Glomerular visceral epithelial cell (primary cell): ENCODE measurements around the gene ANKIB1.
"Not testable (repeated sequence)": the region's sequence is repeated elsewhere in the genome, so short reads cannot be mapped to it uniquely, and the experiment has no call there.

Experiments
- DNase-seq: peaks from one replicate; pipeline ENCODE4 v3.0.0-alpha.2; 2016; ENCODE audit errors: extremely low spot score

ANKIB1 gene, protein sequence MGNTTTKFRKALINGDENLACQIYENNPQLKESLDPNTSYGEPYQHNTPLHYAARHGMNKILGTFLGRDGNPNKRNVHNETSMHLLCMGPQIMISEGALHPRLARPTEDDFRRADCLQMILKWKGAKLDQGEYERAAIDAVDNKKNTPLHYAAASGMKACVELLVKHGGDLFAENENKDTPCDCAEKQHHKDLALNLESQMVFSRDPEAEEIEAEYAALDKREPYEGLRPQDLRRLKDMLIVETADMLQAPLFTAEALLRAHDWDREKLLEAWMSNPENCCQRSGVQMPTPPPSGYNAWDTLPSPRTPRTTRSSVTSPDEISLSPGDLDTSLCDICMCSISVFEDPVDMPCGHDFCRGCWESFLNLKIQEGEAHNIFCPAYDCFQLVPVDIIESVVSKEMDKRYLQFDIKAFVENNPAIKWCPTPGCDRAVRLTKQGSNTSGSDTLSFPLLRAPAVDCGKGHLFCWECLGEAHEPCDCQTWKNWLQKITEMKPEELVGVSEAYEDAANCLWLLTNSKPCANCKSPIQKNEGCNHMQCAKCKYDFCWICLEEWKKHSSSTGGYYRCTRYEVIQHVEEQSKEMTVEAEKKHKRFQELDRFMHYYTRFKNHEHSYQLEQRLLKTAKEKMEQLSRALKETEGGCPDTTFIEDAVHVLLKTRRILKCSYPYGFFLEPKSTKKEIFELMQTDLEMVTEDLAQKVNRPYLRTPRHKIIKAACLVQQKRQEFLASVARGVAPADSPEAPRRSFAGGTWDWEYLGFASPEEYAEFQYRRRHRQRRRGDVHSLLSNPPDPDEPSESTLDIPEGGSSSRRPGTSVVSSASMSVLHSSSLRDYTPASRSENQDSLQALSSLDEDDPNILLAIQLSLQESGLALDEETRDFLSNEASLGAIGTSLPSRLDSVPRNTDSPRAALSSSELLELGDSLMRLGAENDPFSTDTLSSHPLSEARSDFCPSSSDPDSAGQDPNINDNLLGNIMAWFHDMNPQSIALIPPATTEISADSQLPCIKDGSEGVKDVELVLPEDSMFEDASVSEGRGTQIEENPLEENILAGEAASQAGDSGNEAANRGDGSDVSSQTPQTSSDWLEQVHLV

DNA sequence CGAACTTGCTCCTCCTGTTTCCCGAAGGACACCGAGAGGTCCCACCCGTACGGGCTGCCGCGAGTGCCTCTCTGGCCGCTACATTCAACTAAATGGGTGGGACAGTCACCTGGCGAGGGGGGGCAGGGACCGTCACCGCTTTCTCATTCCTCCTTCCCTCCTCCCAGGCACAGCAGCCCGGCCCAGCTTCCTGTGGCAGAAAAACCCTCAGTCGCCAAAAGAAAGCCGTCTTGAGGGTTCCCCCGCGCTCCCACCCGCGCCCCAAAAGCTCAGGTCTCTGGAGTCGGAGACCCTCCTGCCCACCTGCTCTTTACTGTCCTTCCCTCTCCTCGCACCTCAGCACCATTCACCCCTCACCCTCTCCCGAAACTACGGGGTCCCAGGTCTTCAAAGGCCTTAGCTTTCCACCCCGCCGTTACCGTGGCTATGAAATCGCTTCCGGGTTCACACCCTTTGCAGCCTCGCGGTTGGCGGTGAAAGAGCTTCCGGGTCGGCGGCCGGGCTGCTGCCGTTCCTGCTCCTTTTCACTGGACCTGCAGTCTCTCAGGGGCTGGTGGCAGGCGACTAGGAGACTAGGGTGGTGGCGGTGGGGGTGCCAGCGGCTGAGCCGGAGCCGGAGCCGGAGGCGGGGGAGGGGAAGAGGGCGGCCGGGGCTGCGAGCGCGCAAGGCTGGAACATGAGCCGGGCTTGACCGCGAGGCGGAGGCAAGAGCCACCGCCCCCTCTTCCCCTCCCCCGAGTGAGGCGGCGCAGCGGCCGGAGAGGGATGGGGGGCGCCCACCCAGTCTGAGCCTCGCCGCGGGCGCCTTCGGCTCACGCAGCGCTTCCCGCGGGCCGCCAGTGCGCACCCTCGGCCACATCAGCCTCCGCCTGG is at the start of gene ANKIB1, which contains the start of gene KRIT1:
TSS of gene ANKIB1 (plus strand) at position 488 of the 873 bp plus-strand sequence. CDS start 49,005 bp downstream, outside the sequence.
TSS of gene KRIT1 (minus strand) at position 428 of the 873 bp plus-strand sequence. CDS start 3,779 bp downstream, outside the sequence.
- DNase-seq: peak; percentile 76

DNA sequence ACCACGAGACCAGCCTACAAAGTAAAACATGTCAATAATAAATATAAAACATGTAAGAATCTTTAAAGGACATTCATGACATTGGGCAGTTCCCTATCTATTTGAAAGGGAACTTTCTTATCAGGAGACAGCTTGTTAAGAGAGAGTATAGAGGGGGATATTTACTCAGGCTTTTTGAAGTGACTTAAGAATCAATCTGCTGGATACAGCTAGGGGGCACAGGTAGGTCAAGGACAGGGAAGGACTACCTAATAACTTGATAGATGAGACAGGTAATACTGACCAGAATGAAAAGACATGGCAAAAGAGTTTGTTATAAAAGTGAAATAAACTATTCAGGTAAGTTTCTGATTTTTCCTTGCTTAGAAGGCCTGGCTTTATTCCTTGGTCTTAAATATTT is 45.0 kb upstream of the ANKIB1 start:
- no peak for DNase-seq

DNA sequence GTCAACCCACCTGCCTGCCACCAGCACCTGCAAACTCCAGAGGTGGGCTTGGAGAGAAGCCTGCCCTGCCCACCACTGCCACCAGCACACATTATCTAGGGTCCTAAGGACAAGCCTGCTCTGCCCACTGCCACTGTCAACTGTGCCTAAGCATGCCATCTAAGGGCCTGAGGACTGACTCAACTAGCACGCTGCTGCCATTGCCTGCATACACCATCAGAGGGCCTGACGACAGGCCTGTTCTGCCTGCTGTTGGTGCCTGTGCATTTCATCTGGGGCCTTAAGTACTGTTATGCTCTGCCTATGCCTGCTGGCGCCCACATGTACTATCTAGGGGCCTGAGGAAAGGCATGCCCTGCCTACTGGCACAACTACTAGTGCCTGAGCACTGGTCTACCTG is 39.8 kb upstream of the ANKIB1 start:
- DNase-seq: no peak

DNA sequence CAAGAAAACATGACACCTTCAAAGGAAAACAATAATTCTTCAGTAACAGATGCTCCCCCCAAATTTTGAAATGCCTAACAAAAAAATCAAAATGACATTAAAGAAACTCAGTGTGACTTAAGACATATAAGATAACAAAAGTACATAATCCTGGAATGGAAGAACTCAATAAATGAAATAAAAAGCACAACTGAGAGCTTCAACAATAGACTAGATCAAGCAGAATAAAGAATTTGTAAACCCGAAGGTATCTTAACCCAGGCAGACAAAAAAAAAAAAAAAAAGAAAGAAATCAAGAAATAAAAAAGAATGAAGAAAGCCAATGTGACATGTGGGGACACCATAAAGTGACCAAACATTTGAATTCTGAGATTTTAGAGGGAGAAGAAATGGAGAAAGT is 39.1 kb upstream of the ANKIB1 start:
- no peak for DNase-seq

DNA sequence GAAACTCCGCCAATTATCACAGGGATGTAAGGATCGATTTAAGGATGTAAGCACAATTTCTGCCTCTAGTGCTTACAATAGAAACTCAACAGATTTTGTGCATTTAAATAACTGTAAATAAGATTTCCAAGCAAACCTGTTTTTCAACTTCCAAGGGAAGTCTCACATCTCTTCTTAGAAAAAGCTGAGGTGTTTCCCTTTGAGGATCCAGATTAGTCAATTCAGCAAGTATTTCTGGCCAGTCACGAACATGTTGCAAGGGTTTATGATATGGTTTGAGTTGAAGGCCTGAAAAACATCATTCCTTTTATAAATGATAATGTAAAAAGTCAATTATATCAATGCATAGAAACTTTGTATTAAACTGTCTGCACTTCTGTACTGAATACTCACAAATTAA is 24.0 kb upstream of the ANKIB1 start:
- no peak for DNase-seq

DNA sequence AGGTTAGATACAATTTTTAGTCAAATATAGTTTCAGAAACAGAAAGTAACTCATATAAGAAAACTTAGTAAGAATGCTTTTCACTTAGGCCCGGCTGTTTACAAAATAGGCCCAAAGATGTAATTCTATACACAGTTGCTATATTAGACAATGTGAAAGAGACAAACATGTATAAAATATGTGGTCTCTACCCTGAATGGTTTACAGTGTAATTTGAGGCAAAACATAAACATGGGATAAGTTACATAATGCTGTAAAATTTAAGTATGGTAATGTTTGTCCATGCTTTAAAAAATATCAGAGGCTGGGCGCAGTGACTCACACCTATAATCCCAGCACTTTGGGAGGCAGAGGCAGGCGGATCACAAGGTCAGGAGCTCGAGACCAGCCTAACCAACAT is 18.8 kb upstream of the ANKIB1 start:
- no peak for DNase-seq

- DNase-seq: no peak
Observed at GRCh38 chr7:92228100-92228499, 17.7 kb upstream of the ANKIB1 start.

GRCh38 chr7:92228742-92229141 is 17.0 kb upstream of the ANKIB1 start:
- DNase-seq: no peak

DNA sequence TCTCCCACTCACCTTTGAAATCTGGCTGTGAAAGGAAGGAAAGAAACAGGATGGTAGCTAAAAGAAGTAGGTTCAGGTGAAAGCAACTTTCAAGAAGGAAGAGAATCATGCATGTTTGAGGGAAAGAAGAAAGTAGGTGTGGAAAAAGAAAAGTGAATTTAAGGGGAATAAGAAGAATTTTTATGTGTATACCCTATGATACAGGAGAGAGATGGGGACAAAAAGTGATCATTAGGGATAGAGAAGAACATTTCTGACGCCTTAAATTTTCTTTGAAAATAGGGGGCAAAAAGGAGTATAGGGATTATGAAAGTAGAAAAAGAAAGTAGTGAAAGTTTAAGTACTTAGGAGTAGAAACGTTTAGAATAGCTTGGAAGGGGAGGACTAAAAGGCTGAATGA is 15.2 kb upstream of the ANKIB1 start:
- no peak for DNase-seq

- DNase-seq: no peak
Observed at GRCh38 chr7:92242972-92243371, 2.8 kb upstream of the ANKIB1 start.

GRCh38 chr7:92244808-92245486 is 827 bp upstream of the ANKIB1 start:
- peak; percentile 11 for DNase-seq

- DNase-seq: peak; percentile 20
Observed at GRCh38 chr7:92246360-92247101, 757 bp downstream of the ANKIB1 start.

DNA sequence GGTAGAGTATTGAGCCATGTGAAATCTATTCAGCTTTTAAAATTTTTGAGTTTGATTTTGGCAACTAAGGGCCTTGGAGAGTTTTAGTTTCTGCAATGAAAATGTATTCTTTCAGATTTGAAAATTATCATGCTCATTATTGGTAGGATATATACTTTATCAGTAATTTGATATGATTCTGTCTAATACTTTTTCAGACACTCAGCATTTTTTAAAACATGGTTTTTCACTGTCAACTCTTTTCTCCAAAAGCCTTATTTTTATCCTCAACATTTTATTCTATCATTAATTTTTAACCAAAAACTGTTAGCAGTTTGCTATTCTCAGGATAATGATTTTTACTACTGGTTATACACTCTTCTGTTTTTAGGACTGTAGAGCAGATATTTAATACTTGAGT is 4.8 kb downstream of the ANKIB1 start:
- no peak for DNase-seq

DNA sequence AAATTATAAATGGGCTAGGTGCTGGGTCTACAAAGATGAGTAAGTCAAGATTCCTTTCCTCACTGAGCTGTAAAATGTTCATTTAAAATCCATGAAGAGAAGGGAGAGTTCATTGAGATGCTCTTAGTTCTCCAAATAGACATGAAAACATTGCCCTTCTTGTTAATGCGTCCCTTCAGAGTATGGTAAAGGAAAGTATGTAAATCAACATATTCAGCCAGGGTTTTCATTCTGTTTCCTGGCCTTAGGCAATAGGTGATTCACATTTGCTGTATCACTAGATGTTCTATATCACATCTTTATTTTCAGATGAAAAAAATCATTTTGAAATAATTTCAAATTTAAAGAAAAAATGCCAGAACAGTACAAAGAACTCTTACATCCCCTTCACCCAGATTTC is 5.4 kb downstream of the ANKIB1 start:
- no peak for DNase-seq

GRCh38 chr7:92253251-92253650 is 7.5 kb downstream of the ANKIB1 start:
- no peak for DNase-seq

GRCh38 chr7:92254800-92255199 is 9.0 kb downstream of the ANKIB1 start:
- DNase-seq: not testable (repeated sequence)

DNA sequence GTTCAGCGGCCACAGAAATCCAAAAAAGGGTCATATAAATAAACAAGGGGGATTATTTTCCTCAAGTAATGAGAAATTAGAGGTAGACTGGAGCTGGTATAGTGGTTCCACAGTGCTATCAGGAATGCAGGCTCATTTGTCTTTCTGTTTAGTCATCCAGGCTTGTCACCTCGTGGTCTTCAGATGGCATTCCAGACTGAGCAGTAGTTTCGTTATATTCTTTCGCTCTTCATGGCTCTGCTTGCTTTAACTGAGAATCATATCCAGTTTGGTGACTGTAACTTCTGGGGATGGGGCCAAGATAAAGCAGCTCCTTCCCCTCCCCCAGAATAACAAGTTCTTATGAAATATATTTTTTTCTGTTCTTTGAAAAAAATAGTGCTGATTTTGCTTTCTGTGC is 9.5 kb downstream of the ANKIB1 start:
- DNase-seq: peak; percentile 55

DNA sequence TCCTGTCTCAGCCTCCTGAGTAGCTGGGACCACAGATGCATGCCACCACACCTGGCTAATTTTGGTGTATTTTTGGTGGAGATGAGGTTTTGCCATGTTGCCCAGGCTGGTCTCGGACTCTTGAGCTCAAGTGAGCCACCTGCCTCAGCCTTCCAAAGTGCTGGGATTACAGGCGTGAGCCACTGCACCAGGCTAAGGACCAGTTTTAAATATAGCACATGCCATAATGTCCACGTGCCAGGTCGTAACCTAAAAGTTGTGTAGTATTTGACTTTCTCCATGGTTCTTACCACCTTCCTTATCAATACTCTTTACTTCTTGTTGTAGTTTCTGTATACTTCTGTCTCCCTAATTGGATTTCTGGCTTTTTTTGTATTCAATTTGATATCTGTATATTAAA is 13.3 kb downstream of the ANKIB1 start:
- no peak for DNase-seq

- no peak for DNase-seq
Observed at GRCh38 chr7:92259610-92260247, 14.0 kb downstream of the ANKIB1 start.
